ENCODE measurements around the gene SH3D19.

GRCh38 chr4:151310124-151310728 lies 15.2 kb downstream of the SH3D19 start:
- TF ChIP-seq, protein P1, sequence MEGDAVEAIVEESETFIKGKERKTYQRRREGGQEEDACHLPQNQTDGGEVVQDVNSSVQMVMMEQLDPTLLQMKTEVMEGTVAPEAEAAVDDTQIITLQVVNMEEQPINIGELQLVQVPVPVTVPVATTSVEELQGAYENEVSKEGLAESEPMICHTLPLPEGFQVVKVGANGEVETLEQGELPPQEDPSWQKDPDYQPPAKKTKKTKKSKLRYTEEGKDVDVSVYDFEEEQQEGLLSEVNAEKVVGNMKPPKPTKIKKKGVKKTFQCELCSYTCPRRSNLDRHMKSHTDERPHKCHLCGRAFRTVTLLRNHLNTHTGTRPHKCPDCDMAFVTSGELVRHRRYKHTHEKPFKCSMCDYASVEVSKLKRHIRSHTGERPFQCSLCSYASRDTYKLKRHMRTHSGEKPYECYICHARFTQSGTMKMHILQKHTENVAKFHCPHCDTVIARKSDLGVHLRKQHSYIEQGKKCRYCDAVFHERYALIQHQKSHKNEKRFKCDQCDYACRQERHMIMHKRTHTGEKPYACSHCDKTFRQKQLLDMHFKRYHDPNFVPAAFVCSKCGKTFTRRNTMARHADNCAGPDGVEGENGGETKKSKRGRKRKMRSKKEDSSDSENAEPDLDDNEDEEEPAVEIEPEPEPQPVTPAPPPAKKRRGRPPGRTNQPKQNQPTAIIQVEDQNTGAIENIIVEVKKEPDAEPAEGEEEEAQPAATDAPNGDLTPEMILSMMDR (IDR thresholded peaks at IDR 0.05; ENCODE audit: low read depth, low read length), result no peak
- no peak for TF ChIP-seq EZH2phosphoT487 (IDR thresholded peaks at IDR 0.05; ENCODE audit: low read depth)

Data from OCI-LY3 (cell line).